Pulmonary artery endothelial cell (primary cell): Measurements from ENCODE around the gene PDE4D. TPM values are rescaled to one million over a fixed set of nuclear protein-coding genes. Genes with fewer than 3 reads are reported as not detected.

ENCODE experiments used
- DNase-seq: peaks from one replicate; pipeline ENCODE4 v3.0.0-alpha.2; 2011; ENCODE audit warnings: low read depth, low spot score
- total RNA-seq: library from RNA; depleted of rRNA; stranded (reverse); fragments of >200 nt; gene quantifications from 2 replicates; pipeline ENCODE4 v1.2.3, GENCODE V29; 2014

PDE4D gene
- total RNA-seq, 1 donor from 2014 or later, result 22.4 TPM

GRCh38 chr5:59745415-59745863 is 148.1 kb downstream of the PDE4D start:
- no peak for DNase-seq

GRCh38 chr5:59744531-59744992 is 149.0 kb downstream of the PDE4D start:
- peak; percentile 86 for DNase-seq

GRCh38 chr5:59741599-59741998 is 151.9 kb downstream of the PDE4D start:
- no peak for DNase-seq

GRCh38 chr5:59738024-59738423 is 155.5 kb downstream of the PDE4D start:
- no peak for DNase-seq

GRCh38 chr5:59732806-59733205 is 160.7 kb downstream of the PDE4D start:
- no peak for DNase-seq

GRCh38 chr5:59732301-59732700 is 161.2 kb downstream of the PDE4D start:
- no peak for DNase-seq

GRCh38 chr5:59731809-59732208 is 161.7 kb downstream of the PDE4D start:
- no peak for DNase-seq

- DNase-seq, result no peak
Observed at GRCh38 chr5:59729820-59730219, 163.7 kb downstream of the PDE4D start.

- no peak for DNase-seq
Observed at GRCh38 chr5:59729357-59729756, 164.2 kb downstream of the PDE4D start.

- DNase-seq, result no peak
Observed at GRCh38 chr5:59728356-59728755, 165.2 kb downstream of the PDE4D start.

- no peak for DNase-seq
Observed at GRCh38 chr5:59727186-59727585, 166.3 kb downstream of the PDE4D start.

GRCh38 chr5:59725392-59725767 is 168.1 kb downstream of the PDE4D start:
- DNase-seq, result no peak

GRCh38 chr5:59724482-59725391 is 168.8 kb downstream of the PDE4D start:
- DNase-seq, result no peak

- DNase-seq, result no peak
Observed at GRCh38 chr5:59722874-59723273, 170.7 kb downstream of the PDE4D start.

GRCh38 chr5:59721741-59722140 is 171.8 kb downstream of the PDE4D start:
- no peak for DNase-seq

GRCh38 chr5:59720063-59720462 is 173.5 kb downstream of the PDE4D start:
- no peak for DNase-seq

- DNase-seq, result no peak
Observed at GRCh38 chr5:59716966-59717500, 176.5 kb downstream of the PDE4D start.

GRCh38 chr5:59716029-59716428 is 177.5 kb downstream of the PDE4D start:
- peak; percentile 10 for DNase-seq

GRCh38 chr5:59715228-59715627 is 178.3 kb downstream of the PDE4D start:
- no peak for DNase-seq

- DNase-seq, result no peak
Observed at GRCh38 chr5:59713498-59713844, 180.1 kb downstream of the PDE4D start.

GRCh38 chr5:59712836-59713497 is 180.6 kb downstream of the PDE4D start:
- no peak for DNase-seq

- no peak for DNase-seq
Observed at GRCh38 chr5:59711310-59711709, 182.2 kb downstream of the PDE4D start.
